ENCODE results near the gene STEAP1B. TPM values are rescaled to one million over a fixed set of nuclear protein-coding genes. Genes with fewer than 3 reads are reported as not detected.
"Not testable (repeated sequence)": the region's sequence is repeated elsewhere in the genome, so short reads cannot be mapped to it uniquely, and the experiment has no call there.

Gene STEAP1B
- total RNA-seq, 1 donor from 2014 or later = 9.5 TPM

DNA sequence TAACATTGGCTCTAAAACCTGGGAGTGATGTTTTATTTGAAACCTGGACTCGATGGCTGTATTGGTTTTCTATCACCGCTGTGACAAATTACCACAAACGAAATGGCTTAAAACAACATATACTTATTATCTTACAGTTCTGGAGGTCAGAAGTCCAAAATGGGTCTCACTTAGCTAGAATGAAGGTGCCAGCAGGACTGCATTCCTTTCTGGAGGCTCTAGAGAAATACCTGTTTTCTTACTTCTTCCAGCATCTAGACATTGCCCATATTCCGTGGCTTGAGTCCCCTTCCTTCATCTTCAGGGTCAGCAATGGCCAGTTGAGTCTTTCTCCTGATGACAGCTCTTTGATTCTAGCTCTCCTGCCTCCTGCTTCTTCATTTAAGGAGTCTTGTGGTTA, 44.3 kb upstream of the STEAP1B start:
- TF ChIP-seq, protein P1, sequence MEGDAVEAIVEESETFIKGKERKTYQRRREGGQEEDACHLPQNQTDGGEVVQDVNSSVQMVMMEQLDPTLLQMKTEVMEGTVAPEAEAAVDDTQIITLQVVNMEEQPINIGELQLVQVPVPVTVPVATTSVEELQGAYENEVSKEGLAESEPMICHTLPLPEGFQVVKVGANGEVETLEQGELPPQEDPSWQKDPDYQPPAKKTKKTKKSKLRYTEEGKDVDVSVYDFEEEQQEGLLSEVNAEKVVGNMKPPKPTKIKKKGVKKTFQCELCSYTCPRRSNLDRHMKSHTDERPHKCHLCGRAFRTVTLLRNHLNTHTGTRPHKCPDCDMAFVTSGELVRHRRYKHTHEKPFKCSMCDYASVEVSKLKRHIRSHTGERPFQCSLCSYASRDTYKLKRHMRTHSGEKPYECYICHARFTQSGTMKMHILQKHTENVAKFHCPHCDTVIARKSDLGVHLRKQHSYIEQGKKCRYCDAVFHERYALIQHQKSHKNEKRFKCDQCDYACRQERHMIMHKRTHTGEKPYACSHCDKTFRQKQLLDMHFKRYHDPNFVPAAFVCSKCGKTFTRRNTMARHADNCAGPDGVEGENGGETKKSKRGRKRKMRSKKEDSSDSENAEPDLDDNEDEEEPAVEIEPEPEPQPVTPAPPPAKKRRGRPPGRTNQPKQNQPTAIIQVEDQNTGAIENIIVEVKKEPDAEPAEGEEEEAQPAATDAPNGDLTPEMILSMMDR (conservative IDR thresholded peaks at IDR 0.05) = no peak
- Mint-ChIP-seq H3K36me3 (ENCODE audit: low read depth) (no peaks in the 10 kb centered on the region), H3K9me3 (no peaks in the 10 kb centered on the region), H3K4me3 (no peak overlapping the region), H3K27me3 (ENCODE audit: low read depth) (peaks cover 15% of the 10 kb centered on the region), H3K4me1 (peaks cover 3% of the 10 kb centered on the region), H3K27ac (ENCODE audit: unreplicated experiment) (no peak overlapping the region)
- no peak for DNase-seq (ENCODE audit: low read depth, low spot score)

DNA sequence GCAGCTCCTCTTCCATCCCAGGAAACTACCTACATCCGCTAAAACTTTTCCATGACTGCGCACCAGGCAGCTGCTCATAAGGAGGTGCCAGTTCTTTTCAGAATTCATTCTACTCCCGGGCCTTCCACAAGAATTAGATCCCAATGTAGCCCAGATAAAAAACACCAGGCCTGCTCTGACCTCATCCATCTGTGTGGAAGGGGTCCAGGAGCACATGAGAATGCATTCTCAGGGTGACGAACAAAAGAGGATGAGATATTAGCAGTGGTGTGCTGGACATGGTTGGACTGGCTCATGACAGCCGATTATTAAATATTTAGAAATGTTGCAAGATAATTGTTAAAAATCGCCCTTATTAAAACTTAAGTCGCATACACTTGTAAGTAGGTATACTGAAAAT, 43.2 kb upstream of the STEAP1B start:
- no peaks in the 10 kb centered on the region for H3K36me3 Mint-ChIP-seq (ENCODE audit: low read depth)
- H3K27ac Mint-ChIP-seq (ENCODE audit: unreplicated experiment) = no peak overlapping the region
- H3K27me3 Mint-ChIP-seq (ENCODE audit: low read depth) = peaks cover 13% of the 10 kb centered on the region
- TF ChIP-seq, protein P1 (conservative IDR thresholded peaks at IDR 0.05) = no peak
- no peak overlapping the region for H3K4me3 Mint-ChIP-seq
- no peaks in the 10 kb centered on the region for H3K4me1 Mint-ChIP-seq
- no peak for DNase-seq (ENCODE audit: low read depth, low spot score)
- H3K9me3 Mint-ChIP-seq = no peaks in the 10 kb centered on the region

DNA sequence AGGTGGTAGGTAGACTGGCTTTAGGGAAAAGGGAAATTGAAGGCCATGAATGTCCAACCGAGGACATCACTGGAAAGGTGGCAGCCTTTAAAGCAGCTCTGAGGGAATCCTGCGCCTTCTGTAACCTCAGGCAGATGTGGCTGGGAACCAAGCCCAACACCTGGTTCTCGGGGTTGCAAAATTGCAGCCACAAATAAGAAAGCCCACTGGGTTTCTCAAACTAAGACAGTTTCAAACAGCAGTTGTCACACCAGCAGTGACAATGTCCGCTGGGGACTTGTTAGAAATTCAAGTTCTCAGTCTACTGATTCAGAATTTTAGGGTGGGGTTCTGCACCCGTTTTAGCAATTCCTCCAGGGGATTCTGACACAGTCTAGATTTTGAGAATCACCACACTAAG, 42.7 kb upstream of the STEAP1B start:
- DNase-seq (ENCODE audit: low read depth, low spot score) = no peak
- Mint-ChIP-seq H3K36me3 (ENCODE audit: low read depth) (no peaks in the 10 kb centered on the region), H3K27me3 (ENCODE audit: low read depth) (peaks cover 10% of the 10 kb centered on the region), H3K27ac (ENCODE audit: unreplicated experiment) (no peak overlapping the region), H3K9me3 (no peaks in the 10 kb centered on the region), H3K4me3 (no peak overlapping the region), H3K4me1 (no peaks in the 10 kb centered on the region)
- TF ChIP-seq, protein P1 (conservative IDR thresholded peaks at IDR 0.05) = no peak

DNA sequence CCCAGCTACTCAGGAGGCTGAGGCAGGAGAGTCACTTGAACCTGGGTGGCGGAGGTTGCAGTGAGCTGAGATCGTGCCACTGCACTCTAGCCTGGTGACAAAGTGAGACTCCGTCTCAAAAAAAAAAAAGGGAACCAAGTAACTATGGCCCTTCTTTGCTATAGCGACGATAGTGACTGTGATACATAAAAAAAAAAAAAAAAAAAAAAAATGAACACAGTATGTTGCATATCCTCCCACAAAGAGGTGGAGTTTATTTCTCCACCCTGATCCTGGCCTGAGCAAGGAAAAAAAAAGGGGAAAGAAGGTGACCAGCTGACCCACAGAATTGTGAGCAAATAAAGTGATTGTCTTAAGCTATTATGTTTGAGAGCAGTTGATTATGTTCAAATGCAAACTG, 42.3 kb upstream of the STEAP1B start:
- no peak overlapping the region for H3K4me3 Mint-ChIP-seq

DNA sequence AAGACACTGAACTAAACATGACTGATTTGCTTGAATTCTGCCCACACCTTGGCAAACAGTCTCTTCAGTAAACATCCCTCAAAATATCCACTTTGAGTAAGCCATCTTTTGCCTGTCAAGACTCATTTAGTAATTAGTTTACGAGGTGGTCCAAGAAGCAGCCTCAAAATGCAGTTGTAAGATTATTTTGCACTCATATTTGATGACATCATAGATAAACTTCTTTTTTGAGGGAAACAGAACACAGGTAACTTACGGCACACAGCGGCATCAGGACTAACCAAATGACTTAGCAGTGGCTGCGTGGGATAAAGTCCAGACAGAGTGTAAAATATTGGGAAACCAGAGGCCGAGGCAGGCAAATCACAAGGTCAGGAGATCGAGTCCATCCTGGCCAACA, 41.8 kb upstream of the STEAP1B start:
- Mint-ChIP-seq H3K4me3 (no peak overlapping the region), H3K27ac (ENCODE audit: unreplicated experiment) (no peak overlapping the region), H3K4me1 (no peaks in the 10 kb centered on the region), H3K27me3 (ENCODE audit: low read depth) (peaks cover 4% of the 10 kb centered on the region), H3K9me3 (no peaks in the 10 kb centered on the region), H3K36me3 (ENCODE audit: low read depth) (no peaks in the 10 kb centered on the region)
- no peak for DNase-seq (ENCODE audit: low read depth, low spot score)
- TF ChIP-seq, protein P1 (conservative IDR thresholded peaks at IDR 0.05) = no peak

More for the DNA sequence above, 42.3 kb upstream of the STEAP1B start:
- no peak for DNase-seq (ENCODE audit: low read depth, low spot score)
- TF ChIP-seq, protein P1 (conservative IDR thresholded peaks at IDR 0.05) = no peak
- Mint-ChIP-seq H3K4me1 (no peaks in the 10 kb centered on the region), H3K36me3 (ENCODE audit: low read depth) (no peaks in the 10 kb centered on the region), H3K9me3 (no peaks in the 10 kb centered on the region), H3K27ac (ENCODE audit: unreplicated experiment) (no peak overlapping the region), H3K27me3 (ENCODE audit: low read depth) (peaks cover 8% of the 10 kb centered on the region)

DNA sequence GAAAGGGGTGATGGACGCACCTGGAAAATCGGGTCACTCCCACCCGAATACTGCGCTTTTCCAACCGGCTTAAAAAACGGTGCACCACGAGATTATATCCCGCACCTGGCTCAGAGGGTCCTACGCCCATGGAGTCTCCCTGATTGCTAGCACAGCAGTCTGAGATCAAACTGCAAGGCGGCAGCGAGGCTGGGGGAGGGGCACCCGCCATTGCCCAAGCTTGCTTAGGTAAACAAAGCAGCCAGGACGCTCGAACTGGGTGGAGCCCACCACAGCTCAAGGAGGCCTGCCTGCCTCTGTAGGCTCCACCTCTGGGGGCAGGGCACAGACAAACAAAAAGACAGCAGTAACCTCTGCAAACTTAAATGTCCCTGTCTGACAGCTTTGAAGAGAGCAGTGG, 28.5 kb upstream of the STEAP1B start:
- H3K9me3 Mint-ChIP-seq; H3K27ac Mint-ChIP-seq (ENCODE audit: unreplicated experiment); H3K36me3 Mint-ChIP-seq (ENCODE audit: low read depth); H3K27me3 Mint-ChIP-seq (ENCODE audit: low read depth); H3K4me1 Mint-ChIP-seq; H3K4me3 Mint-ChIP-seq; DNase-seq (ENCODE audit: low read depth, low spot score): not testable (repeated sequence)

DNA sequence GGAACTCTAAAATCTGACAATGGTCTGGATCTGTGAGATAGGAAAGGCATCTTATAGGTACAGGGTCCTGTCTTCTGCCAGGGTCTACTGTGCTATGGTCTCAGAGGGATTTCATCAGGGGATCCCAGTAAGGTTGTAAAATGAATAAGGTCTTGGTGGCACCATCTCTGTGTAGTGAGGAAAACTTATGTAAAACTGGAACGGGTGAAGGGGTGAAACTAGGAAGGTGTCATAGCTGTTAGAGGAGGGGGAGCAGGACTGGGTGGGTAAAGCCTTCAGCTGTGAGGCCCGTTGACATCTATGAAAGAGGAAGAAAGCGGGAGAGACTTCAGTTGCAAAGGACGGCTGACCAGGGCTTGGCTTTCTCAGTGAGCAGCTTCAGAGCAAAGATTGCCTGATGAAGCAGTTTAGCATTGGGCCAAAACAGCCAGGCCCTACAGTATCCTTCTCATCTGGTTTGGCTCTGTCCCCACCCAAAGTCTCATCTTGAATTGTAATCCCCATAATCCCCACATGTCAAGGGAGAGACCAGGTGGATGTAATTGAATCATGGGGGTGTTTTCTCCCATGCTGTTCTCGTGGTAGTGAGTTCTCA, 24.5 kb upstream of the STEAP1B start:
- not testable (repeated sequence) for DNase-seq (ENCODE audit: low read depth, low spot score); H3K4me3 Mint-ChIP-seq; H3K36me3 Mint-ChIP-seq (ENCODE audit: low read depth); H3K27me3 Mint-ChIP-seq (ENCODE audit: low read depth); H3K27ac Mint-ChIP-seq (ENCODE audit: unreplicated experiment); H3K9me3 Mint-ChIP-seq; H3K4me1 Mint-ChIP-seq

Measured in neural crest cell (in vitro differentiated cells).